Psoas muscle (tissue), 8 donors: ENCODE measurements around the gene GRIN2A. TPM values are rescaled to one million over a fixed set of nuclear protein-coding genes. Genes with fewer than 3 reads are reported as not detected.

Experiments
- ATAC-seq, 4 donors: fragments of 200-7000 bp; cut with Tn5 transposase; one replicate each; pipeline ENCODE4 v1.9.1; 2020; ENCODE audit warnings: moderate library complexity in 3 of 4, mild to moderate bottlenecking in 2 of 4
- DNase-seq, 2 donors: peaks; one replicate each; pipeline ENCODE4 v3.0.0-alpha.2; 2020
- H3K27ac ChIP-seq: fragments of 200-600 bp; one replicate; pipeline ENCODE4 v1.8.0; 2022
- H3K27me3 ChIP-seq, 3 donors: fragments of 200-600 bp in 1 of 3; one replicate each; pipeline versions ENCODE4 v1.6.1 to v1.8.0; 2013 to 2022; ENCODE audit warnings: low read length in 2 of 3, mild to moderate bottlenecking in 2 of 3, moderate library complexity in 1 of 3; ENCODE audit not compliant: insufficient read depth in 3 of 3
- H3K36me3 ChIP-seq, 2 donors: fragments of 200-600 bp in 1 of 2; one replicate each; pipeline versions ENCODE4 v1.6.1 to v1.8.0; 2013 to 2022; ENCODE audit warnings: low read depth in 1 of 2, mild to moderate bottlenecking in 1 of 2, moderate library complexity in 1 of 2; ENCODE audit not compliant: insufficient read depth in 1 of 2
- H3K4me1 ChIP-seq: fragments of 200-600 bp; one replicate; pipeline ENCODE4 v1.8.0; 2022
- H3K4me3 ChIP-seq: fragments of 200-600 bp; one replicate; pipeline ENCODE4 v1.8.0; 2022; ENCODE audit warnings: mild to moderate bottlenecking
- H3K9me3 ChIP-seq: fragments of 200-600 bp; one replicate; pipeline ENCODE4 v1.8.0; 2022
- CTCF ChIP-seq: fragments of 200-600 bp; IDR thresholded peaks from one replicate; pipeline ENCODE4 v1.8.0; 2022; ENCODE audit warnings: antibody characterized with exemption
- WGBS, 3 donors: extraction: QIAGEN DNeasy Blood & Tissue Kit; methylation state at CpG; one replicate each; pipeline versions ENCODE4 v1.1.6 to v1.1.7; 2013; 5-methylcytosine and 5-hydroxymethylcytosine counted together
- intact Hi-C, 2 donors: fragments of 100-400 bp; cut with DNase I; formaldehyde crosslinking; loops; one replicate each; pipeline versions ENCODE4 v1.11.0 to v1.14.2; 2022
- polyA plus RNA-seq, 3 donors: library from polyadenylated mRNA; stranded (reverse); fragments of 200-250 nt; gene quantifications; one replicate each; pipeline ENCODE4 v1.2.3, GENCODE V29; 2013
- total RNA-seq, 4 donors: library from RNA; stranded (reverse); fragmentation: NEBNext Ultra II Directional in 2 of 4; extraction: Animal tissue kit (Norgen Biotek cat#: 25700) in 2 of 4; gene quantifications; one replicate each; pipeline versions ENCODE4 v1.2.1 to v1.2.4, GENCODE V29; 2021 to 2023
- donor health status: healthy with polysubstance abuse.
- donor health status: DM: no; HTN: no; CAD: no; lungs with moderate emphysema.
- donor health status: Bipolar disorder and iron deficiency.
- donor health status: healthy.
- donor health status: DM: yes; HTN: yes; CAD: no.
- donor health status: DM: no; HTN: no; CAD: no.
- donor health status: DM: no; HTN: no; CAD: no.
- donor health status: DM: yes; HTN: yes; CAD: no.

Gene GRIN2A
- total and polyA plus RNA-seq, 7 donors, result 0.01 to 0.62 (median 0.17) TPM; not detected in 2

- TF ChIP-seq CTCF, result no peak
- Histone ChIP-seq H3K27ac (no peak overlapping the region), H3K4me3 (no peak overlapping the region), H3K27me3 (no peaks in the 10 kb centered on the region), H3K36me3 (no peaks in the 10 kb centered on the region), H3K4me1 (no peaks in the 10 kb centered on the region), H3K9me3 (no peaks in the 10 kb centered on the region)
- intact Hi-C loops, result no loop called here
- WGBS, 3 donors, result 80 to 89% (median 84%) methylated on average over 6 of the region's 6 CpGs
- ATAC-seq, result no peak
- DNase-seq, result no peak
Measured at GRCh38 chr16:9706217-9706836, 475.9 kb downstream of the GRIN2A start.

- Histone ChIP-seq H3K9me3 (no peaks in the 10 kb centered on the region), H3K27me3 (no peaks in the 10 kb centered on the region)
- 61 to 69% (median 63%) methylated on average over 1 of the region's 1 CpG for WGBS, 3 donors
Measured at GRCh38 chr16:9703731-9704130, 478.5 kb downstream of the GRIN2A start.

More at GRCh38 chr16:9703731-9704130, 478.5 kb downstream of the GRIN2A start:
- Histone ChIP-seq H3K4me3 (no peak overlapping the region), H3K4me1 (no peaks in the 10 kb centered on the region), H3K36me3 (no peaks in the 10 kb centered on the region), H3K27ac (no peak overlapping the region)
- ATAC-seq (no peak), DNase-seq (no peak)
- intact Hi-C loops, result no loop called here
- no peak for TF ChIP-seq CTCF

Other genes with a start within 250 kb of the GRIN2A start
- 1 to 10 TPM; 2.4 to 5.1 (median 2.8) TPM for gene ATF7IP2, start 203.6 kb upstream of the GRIN2A start, total RNA-seq
- gene ATF7IP2, start 203.6 kb upstream of the GRIN2A start, polyA plus RNA-seq, result 1 to 10 TPM in 2 of 3 donors, under 1 TPM in 1; 0.89 to 2.6 (median 1.2) TPM